ENCODE results near the gene AHDC1. TPM values are rescaled to one million over a fixed set of nuclear protein-coding genes. Genes with fewer than 3 reads are reported as not detected.

Gene AHDC1
- total and polyA plus RNA-seq, 2 experiments from 2014 or later = 13.3 to 14.4 TPM

DNA sequence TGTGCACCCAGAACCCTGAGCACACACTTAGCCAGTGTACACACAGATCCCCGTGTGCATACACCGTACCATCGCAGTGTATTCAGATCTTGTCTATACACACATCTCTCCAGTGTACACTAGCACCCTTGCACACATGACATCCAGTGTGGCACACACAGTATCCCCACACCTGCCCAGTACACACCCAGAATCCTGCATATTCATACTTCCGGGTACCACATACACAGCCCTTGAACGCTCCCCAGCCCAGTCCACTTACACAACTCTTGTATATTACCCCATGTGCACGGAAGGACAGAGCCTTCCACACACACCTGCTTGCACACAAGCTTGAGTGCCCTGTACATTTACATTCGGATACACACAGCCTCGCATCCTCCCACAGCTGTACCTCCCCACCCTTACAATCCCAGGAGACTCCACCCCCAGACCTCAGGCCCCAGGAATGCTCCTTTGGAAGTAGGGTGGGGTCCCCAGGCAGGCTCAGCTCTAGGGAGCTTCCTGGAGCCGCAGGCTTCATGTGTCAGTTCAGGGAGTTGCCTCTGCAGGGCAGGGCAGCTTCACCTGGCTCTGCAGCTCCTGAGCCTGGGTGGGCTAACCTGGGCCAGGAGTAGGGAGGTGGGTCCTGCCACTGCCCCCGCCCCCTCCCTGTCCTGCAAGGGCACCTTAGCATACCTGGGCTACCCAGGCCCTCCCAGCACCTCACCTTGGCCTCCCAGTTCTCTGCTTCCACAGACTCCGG lies 46.2 kb downstream of the AHDC1 start:
- WGBS (ENCODE audit: low lambda C conversion rate, missing lambda C conversion rate) = 48% methylated on average over 10 of the region's 11 CpGs
- no peak overlapping the region for H3K4me3 ChIP-seq
- peaks cover 3% of the 10 kb centered on the region for H4K20me1 ChIP-seq (ENCODE audit: insufficient read depth, poor library complexity, severe bottlenecking)
- no peaks in the 10 kb centered on the region for H3K36me3 ChIP-seq (replicated peaks; ENCODE audit: insufficient read depth, low read depth)
- H3K9me2 ChIP-seq (replicated peaks; ENCODE audit: insufficient read depth) = no peaks in the 10 kb centered on the region
- no peak overlapping the region for H2AFZ ChIP-seq
- H3K4me2 ChIP-seq = peak overlapping the region; percentile 69
- peaks cover 82% of the 10 kb centered on the region for H3K4me1 ChIP-seq (ENCODE audit: insufficient read depth)
- no peaks in the 10 kb centered on the region for H3K9me3 ChIP-seq (ENCODE audit: low read depth)
- H3K79me2 ChIP-seq = peaks cover 72% of the 10 kb centered on the region
- no peak for TF ChIP-seq EZH2 (IDR thresholded peaks at IDR 0.05; ENCODE audit: borderline replicate concordance)
- no peak for TF ChIP-seq EZH2phosphoT487 (IDR thresholded peaks at IDR 0.05; ENCODE audit: low read depth, severe bottlenecking, unreplicated experiment)
- TF ChIP-seq, protein P1, sequence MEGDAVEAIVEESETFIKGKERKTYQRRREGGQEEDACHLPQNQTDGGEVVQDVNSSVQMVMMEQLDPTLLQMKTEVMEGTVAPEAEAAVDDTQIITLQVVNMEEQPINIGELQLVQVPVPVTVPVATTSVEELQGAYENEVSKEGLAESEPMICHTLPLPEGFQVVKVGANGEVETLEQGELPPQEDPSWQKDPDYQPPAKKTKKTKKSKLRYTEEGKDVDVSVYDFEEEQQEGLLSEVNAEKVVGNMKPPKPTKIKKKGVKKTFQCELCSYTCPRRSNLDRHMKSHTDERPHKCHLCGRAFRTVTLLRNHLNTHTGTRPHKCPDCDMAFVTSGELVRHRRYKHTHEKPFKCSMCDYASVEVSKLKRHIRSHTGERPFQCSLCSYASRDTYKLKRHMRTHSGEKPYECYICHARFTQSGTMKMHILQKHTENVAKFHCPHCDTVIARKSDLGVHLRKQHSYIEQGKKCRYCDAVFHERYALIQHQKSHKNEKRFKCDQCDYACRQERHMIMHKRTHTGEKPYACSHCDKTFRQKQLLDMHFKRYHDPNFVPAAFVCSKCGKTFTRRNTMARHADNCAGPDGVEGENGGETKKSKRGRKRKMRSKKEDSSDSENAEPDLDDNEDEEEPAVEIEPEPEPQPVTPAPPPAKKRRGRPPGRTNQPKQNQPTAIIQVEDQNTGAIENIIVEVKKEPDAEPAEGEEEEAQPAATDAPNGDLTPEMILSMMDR (IDR thresholded peaks at IDR 0.05; ENCODE audit: poor library complexity) = no peak
- no peaks in the 10 kb centered on the region for H3K27me3 ChIP-seq
- peak overlapping the region; percentile 94 for H3K27ac ChIP-seq
- peak; percentile 85 for DNase-seq (ENCODE audit: low spot score)

DNA sequence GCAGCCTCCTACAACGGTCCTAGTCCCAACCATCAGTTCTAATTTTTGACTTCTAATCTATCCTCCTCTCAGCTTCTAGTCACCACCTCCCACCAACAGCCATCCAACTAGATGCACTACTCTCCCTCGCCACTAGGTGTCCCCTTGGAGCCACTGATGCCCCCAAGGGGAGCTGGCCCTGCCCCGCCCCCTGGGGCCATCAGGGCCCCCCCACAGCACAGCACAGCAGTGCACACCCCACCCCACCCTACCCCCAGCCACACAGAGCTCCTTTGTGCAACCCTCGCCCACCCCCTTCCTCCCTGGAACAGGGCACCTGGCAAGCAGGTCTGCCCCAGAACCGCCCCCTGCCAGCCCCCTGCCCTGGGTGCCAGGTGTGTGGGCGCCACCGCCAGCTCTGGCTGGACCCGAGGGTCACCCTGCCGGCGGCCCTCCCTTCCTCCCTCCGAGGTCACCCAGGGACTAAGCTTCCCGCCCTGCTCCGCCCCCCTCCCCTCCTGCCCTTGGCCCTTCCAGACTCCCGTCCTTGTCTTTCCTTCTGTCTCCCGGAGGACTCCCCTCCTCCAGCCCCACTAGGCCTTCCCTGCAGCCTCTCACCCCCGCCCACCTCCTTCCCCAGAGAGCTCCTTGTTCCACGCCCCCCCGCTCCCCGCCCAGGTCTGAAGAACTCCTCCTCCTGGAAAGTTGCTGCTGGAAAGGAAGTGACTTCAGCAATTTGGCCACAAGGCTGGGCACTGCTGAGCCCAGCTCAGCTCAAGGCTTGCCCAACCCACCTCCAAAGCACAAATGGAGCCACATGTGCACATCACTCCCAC lies 47.0 kb downstream of the AHDC1 start:
- peaks cover 66% of the 10 kb centered on the region for H3K79me2 ChIP-seq
- H3K4me3 ChIP-seq = no peak overlapping the region
- H3K9me3 ChIP-seq (ENCODE audit: low read depth) = no peaks in the 10 kb centered on the region
- peak overlapping the region; percentile 94 for H3K27ac ChIP-seq
- H3K4me1 ChIP-seq (ENCODE audit: insufficient read depth) = peaks cover 74% of the 10 kb centered on the region
- H4K20me1 ChIP-seq (ENCODE audit: insufficient read depth, poor library complexity, severe bottlenecking) = no peaks in the 10 kb centered on the region
- H3K36me3 ChIP-seq (replicated peaks; ENCODE audit: insufficient read depth, low read depth) = no peaks in the 10 kb centered on the region
- peak; percentile 95 for DNase-seq (ENCODE audit: low spot score)
- no peaks in the 10 kb centered on the region for H3K27me3 ChIP-seq
- 7% methylated on average over 4 of the region's 19 CpGs for WGBS (ENCODE audit: low lambda C conversion rate, missing lambda C conversion rate)
- H3K9me2 ChIP-seq (replicated peaks; ENCODE audit: insufficient read depth) = no peaks in the 10 kb centered on the region
- TF ChIP-seq EZH2 (IDR thresholded peaks at IDR 0.05; ENCODE audit: borderline replicate concordance) = no peak
- TF ChIP-seq, protein P1 (IDR thresholded peaks at IDR 0.05; ENCODE audit: poor library complexity) = peak; percentile 89
- H3K4me2 ChIP-seq = peak overlapping the region; percentile 69
- no peak overlapping the region for H2AFZ ChIP-seq

DNA sequence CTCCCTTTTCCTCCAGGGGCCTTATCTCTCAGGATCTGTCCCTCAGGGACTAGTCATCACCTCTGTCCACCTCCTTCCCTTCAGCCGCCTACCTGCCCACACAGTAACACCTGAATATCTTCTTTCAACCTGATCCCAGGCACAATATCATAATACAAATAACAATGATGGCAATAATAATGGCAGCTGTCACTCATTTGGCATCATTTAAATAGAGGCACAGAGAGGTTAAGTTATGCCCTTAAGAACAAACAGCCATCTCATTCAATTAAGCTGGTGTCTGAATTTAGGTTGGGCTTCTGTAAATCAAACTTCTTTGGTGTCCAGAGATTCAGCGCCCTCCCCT lies 47.5 kb downstream of the AHDC1 start:
- no peak overlapping the region for H2AFZ ChIP-seq
- peaks cover 69% of the 10 kb centered on the region for H3K4me1 ChIP-seq (ENCODE audit: insufficient read depth)
- no peaks in the 10 kb centered on the region for H3K36me3 ChIP-seq (replicated peaks; ENCODE audit: insufficient read depth, low read depth)
- no peaks in the 10 kb centered on the region for H4K20me1 ChIP-seq (ENCODE audit: insufficient read depth, poor library complexity, severe bottlenecking)
- 58% methylated on average over 2 of the region's 2 CpGs for WGBS (ENCODE audit: low lambda C conversion rate, missing lambda C conversion rate)
- H3K4me2 ChIP-seq = peak overlapping the region; percentile 8
- no peaks in the 10 kb centered on the region for H3K27me3 ChIP-seq
- no peak overlapping the region for H3K4me3 ChIP-seq
- DNase-seq (ENCODE audit: low spot score) = no peak
- no peaks in the 10 kb centered on the region for H3K9me2 ChIP-seq (replicated peaks; ENCODE audit: insufficient read depth)
- peak overlapping the region; percentile 94 for H3K27ac ChIP-seq
- peaks cover 60% of the 10 kb centered on the region for H3K79me2 ChIP-seq
- TF ChIP-seq, protein P1 (IDR thresholded peaks at IDR 0.05; ENCODE audit: poor library complexity) = no peak
- TF ChIP-seq EZH2phosphoT487 (IDR thresholded peaks at IDR 0.05; ENCODE audit: low read depth, severe bottlenecking, unreplicated experiment) (no peak), EZH2 (IDR thresholded peaks at IDR 0.05; ENCODE audit: borderline replicate concordance) (no peak)
- H3K9me3 ChIP-seq (ENCODE audit: low read depth) = no peaks in the 10 kb centered on the region
